DND-41 (cell line): ENCODE data around the gene KLHL3.

ENCODE experiments used
- CTCF ChIP-seq: IDR thresholded peaks from 2 replicates; pipeline ENCODE4 v1.5.1; 2012; ENCODE audit warnings: borderline replicate concordance, low read length, moderate library complexity, mild to moderate bottlenecking; ENCODE audit not compliant: poor library complexity, severe bottlenecking; ENCODE audit errors: extremely low read depth
- EZH2 ChIP-seq: IDR thresholded peaks from 3 replicates; pipeline ENCODE4 v1.6.1; 2012; ENCODE audit warnings: borderline replicate concordance, low read depth, mild to moderate bottlenecking, moderate library complexity, low read length, inconsistent platforms; ENCODE audit not compliant: severe bottlenecking

- TF ChIP-seq CTCF, result no peak
- TF ChIP-seq EZH2, result no peak
Observed at GRCh38 chr5:137668637-137669036, 67.3 kb downstream of the KLHL3 start.
